ENCODE data around the gene QDPR. TPM values are rescaled to one million over a fixed set of nuclear protein-coding genes. Genes with fewer than 3 reads are reported as not detected.

The QDPR gene
- total RNA-seq (2022; extraction: Qiagen RNA extraction) = 42.5 to 47.9 TPM (median 46.7 TPM) in 5 replicates

GRCh38 chr4:17511950-17512795, at the start of gene QDPR:
Gene QDPR (minus strand): TSS chr4:17512090. CDS start chr4:17512054, 36 bp downstream.

GRCh38 chr4:17514865-17515264, 3.0 kb upstream of the QDPR start, which contains the start of gene CLRN2:
Gene CLRN2 (plus strand): TSS chr4:17515165. CDS start chr4:17515267, 102 bp downstream.

Other genes starting within 250 kb of the QDPR start
- not detected in 5 replicates for gene CLRN2, start 3.1 kb upstream of the QDPR start, total RNA-seq (2022; extraction: Qiagen RNA extraction)
- 33.7 to 47.8 TPM (median 37.6 TPM) in 5 replicates for gene LAP3, start 65.1 kb upstream of the QDPR start, total RNA-seq (2022; extraction: Qiagen RNA extraction)
- 28.1 to 45.3 TPM (median 29.4 TPM) in 5 replicates for gene MED28, start 102.6 kb upstream of the QDPR start, total RNA-seq (2022; extraction: Qiagen RNA extraction)